NCI-H187 treated with DMSO at 0.1 percent for 48 hours (cell line): ENCODE data around the gene ABI3.
"Not testable (repeated sequence)": the region's sequence is repeated elsewhere in the genome, so short reads cannot be mapped to it uniquely, and the experiment has no call there.

Experiments used
- DNase-seq: peaks from one replicate; lab custom pipeline; 2025; lab: John Stamatoyannopoulos, UW

ABI3 gene

GRCh38 chr17:49252148-49252695 is 41.7 kb downstream of the ABI3 start:
- DNase-seq: no peak

GRCh38 chr17:49254066-49254465 is 43.6 kb downstream of the ABI3 start:
- DNase-seq: no peak

DNA sequence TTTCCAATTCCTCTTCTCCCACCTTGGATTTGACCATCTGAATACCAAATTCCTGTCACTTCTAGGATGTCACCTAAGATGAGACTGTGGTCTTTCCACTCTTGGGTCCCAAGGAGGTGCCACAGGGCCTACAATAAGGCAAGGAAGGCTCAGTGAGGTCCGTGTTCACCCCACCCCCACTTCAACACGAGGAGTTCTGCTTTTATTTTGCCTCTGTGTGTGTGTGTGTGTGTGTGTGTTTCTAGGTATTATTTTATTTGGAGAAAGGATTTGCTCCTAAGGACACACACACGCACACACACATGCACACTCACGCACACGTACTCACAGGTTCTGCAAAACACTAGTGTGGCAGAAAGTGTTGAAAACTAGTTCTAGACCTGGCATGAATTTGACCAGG is 44.6 kb downstream of the ABI3 start:
- DNase-seq: no peak

- DNase-seq: no peak
Measured at GRCh38 chr17:49258394-49258793, 47.9 kb downstream of the ABI3 start.

- no peak for DNase-seq
Measured at GRCh38 chr17:49259663-49260010, 49.1 kb downstream of the ABI3 start.

DNA sequence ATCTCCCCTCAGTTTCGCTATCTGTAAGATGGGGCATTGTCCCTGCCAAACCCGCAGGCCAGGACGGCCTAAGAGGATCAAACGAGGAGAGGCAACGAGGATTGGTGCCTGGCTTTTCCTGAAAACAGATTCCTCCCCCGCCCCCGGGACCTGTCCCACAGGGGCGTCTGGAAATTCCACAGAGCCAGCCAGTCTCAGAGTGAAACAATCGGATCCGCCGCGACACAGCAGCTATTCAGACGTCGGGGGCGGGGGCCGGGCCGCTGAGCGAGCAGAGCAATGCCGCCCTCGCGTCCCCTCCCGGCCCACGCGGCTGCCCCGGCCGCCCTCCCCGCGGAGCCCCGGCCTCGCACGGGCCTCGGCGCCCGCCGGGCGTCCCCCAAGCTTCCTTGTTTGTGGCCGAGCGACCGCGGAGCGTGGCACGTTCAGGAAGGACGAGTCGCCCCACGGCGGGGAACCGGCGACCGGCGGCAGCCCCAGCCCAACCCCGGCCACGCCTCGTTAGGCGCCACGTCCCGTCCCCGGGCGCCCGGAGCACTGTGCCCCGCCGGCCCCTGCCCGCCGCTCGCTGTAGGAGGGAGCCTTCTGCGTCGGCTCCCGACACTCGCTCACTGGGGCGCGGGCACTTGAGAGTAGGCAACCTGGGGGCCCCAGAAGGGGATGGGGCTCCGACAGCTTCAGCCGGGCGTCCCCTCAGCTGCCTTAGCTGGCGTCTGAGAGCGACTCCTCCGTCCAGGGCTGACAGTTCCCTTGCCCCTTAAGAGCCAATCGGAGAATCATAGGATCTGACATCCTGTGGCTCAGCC is 49.7 kb downstream of the ABI3 start:
- no peak for DNase-seq

- no peak for DNase-seq
Measured at GRCh38 chr17:49260817-49261291, 50.3 kb downstream of the ABI3 start.

DNA sequence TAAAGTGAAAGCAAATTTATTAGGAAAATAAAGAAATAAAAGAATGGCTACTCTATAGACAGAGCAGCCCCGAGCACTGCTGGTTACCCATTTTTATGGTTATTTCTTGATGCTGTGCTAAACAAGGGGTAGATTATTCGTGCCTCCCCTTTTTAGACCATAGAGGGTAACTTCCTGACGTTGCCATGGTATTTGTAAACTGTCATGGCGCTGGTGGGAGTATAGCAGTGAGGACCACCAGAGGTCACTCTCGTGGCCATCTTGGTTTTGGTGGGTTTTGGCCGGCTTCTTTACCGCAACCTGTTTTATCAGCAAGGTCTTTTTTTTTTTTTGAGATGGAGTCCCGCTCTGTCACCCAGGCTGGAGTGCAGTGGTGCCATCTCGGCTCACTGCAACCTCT is 51.0 kb downstream of the ABI3 start:
- not testable (repeated sequence) for DNase-seq

- no peak for DNase-seq
Measured at GRCh38 chr17:49266233-49266632, 55.7 kb downstream of the ABI3 start.

- no peak for DNase-seq
Measured at GRCh38 chr17:49267912-49268311, 57.4 kb downstream of the ABI3 start.

DNA sequence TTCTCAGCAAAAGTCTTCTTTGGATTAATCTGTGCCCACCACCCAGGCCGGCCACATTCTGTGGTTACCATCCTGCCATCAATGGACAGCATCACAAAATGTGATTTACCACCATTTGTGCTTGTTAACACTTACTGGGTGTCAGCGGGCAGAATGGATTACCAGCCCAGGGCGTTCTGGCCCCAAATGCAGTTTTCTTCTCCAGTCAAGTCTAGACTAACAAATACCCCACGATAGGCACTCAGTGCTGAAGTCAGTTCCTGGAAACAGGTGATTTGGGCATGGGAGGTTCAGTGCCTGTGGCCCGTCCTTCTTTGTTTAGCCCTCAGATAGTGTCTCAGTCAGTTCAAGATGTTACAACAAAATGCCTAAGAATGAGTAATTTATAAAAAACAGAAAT is 58.8 kb downstream of the ABI3 start:
- DNase-seq: no peak
